BJ (cell line): ENCODE results near the gene CCIN. TPM values are rescaled to one million over a fixed set of nuclear protein-coding genes. Genes with fewer than 3 reads are reported as not detected.
A peak's percentile ranks its signal among the peaks of the same experiment; 100 is the strongest.

ENCODE experiments used
- CTCF ChIA-PET: fragments of 350-600 bp; formaldehyde crosslinking; extraction: SDS; loops from one replicate; lab custom pipeline; 2021; ENCODE audit warnings: antibody characterized with exemption, inconsistent platforms; lab: Yijun Ruan, JAX
- POLR2A ChIA-PET: fragments of 300-600 bp; sonication (Branson Sonifier 250); formaldehyde crosslinking; extraction: SDS; loops from one replicate; lab custom pipeline; 2021; ENCODE audit warnings: antibody characterized with exemption; lab: Charles Lee
- DNase-seq: peaks from one replicate; pipeline ENCODE4 v3.0.0-alpha.2; 2011; ENCODE audit warnings: low read depth
- H3K27me3 ChIP-seq: 2 replicates; pipeline ENCODE4 v1.6.0; 2011; ENCODE audit warnings: low read length; ENCODE audit not compliant: control insufficient read depth, insufficient read depth
- H3K36me3 ChIP-seq: 2 replicates; pipeline ENCODE4 v1.5.1; 2011; ENCODE audit warnings: low read length; ENCODE audit not compliant: control insufficient read depth, insufficient read depth
- H3K4me3 ChIP-seq: 2 replicates; pipeline ENCODE4 v1.5.1; 2011; ENCODE audit warnings: low read depth, mild to moderate bottlenecking, control low read depth, low read length
- polyA plus RNA-seq: library from polyadenylated mRNA; depleted of rRNA; stranded (reverse); fragments of >200 nt; gene quantifications from 2 replicates; pipeline ENCODE4 v1.2.3, GENCODE V29; 2011
- TF ChIP-seq, protein P1 (sequence below): IDR thresholded peaks from 2 replicates; pipeline ENCODE4 v1.5.1; 2011; ENCODE audit warnings: low read depth, mild to moderate bottlenecking, control low read depth, inconsistent platforms, low read length, moderate library complexity; ENCODE audit not compliant: insufficient read depth

Gene CCIN
- polyA plus RNA-seq, 1 experiment, result 1.7 TPM

DNA sequence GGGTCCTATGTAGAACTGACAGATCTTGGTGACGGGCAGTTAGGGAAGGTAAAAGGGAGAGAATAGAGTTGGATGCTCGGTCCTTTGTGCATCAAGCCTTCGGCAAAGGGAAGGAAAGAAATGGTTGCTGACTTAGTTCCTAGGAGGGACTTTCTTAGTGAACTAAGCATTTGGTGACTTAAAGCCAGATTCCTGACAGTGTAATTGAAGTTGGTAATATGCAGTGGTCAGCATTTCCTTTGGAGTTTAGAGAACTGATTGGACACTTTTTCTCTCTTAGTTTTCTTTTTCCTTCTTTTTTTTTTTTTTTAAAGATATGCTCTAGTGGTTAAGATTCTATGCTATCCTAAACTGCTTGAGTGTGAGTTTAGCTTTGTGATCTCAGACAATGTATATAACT, 23.8 kb downstream of the CCIN start:
- TF ChIP-seq, protein P1, sequence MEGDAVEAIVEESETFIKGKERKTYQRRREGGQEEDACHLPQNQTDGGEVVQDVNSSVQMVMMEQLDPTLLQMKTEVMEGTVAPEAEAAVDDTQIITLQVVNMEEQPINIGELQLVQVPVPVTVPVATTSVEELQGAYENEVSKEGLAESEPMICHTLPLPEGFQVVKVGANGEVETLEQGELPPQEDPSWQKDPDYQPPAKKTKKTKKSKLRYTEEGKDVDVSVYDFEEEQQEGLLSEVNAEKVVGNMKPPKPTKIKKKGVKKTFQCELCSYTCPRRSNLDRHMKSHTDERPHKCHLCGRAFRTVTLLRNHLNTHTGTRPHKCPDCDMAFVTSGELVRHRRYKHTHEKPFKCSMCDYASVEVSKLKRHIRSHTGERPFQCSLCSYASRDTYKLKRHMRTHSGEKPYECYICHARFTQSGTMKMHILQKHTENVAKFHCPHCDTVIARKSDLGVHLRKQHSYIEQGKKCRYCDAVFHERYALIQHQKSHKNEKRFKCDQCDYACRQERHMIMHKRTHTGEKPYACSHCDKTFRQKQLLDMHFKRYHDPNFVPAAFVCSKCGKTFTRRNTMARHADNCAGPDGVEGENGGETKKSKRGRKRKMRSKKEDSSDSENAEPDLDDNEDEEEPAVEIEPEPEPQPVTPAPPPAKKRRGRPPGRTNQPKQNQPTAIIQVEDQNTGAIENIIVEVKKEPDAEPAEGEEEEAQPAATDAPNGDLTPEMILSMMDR, result no peak
- H3K4me3 ChIP-seq, result no peak overlapping the region
- no peaks in the 10 kb centered on the region for H3K27me3 ChIP-seq
- no peak for DNase-seq
- CTCF ChIA-PET, result interaction anchor here (1.4 kb wide), 1 partner anchor 9 kb away, joined by 6 read pairs; no protein-coding TSS in a partner anchor
- H3K36me3 ChIP-seq, result no peaks in the 10 kb centered on the region; the same call in none of the 2 replicates
- POLR2A ChIA-PET, result no interaction called here

DNA sequence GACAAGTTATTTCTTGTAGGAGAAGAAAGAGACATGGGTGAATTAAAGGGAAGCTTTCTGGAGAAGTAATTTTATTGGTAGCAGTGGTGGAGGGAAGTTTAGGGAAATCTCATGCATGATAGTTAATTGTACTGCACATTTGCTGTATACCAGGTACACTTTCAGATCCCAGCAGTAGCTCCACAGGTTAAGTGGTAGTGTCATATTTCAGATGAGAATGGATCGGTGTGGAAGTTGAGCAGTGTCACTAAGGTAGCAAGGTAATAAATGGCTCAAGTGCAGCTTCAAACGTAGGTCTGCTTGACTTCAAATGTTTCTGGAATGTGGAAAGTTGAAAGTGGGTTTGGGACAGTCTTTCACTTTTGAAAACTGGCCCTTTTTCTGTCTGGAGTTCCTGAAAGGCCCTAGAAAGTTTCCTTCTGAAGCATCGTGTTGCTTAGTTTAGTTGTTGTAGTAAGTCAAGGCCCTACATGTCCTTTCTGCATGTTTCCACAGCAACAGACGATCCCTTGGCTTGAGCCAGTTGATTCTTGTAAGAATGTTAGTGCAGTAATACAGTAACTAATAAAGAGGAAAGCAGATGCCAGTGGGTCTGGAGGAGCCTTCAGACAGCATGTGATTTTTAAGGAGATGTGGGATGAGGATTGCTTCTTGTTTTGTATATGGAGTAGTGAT, 25.3 kb downstream of the CCIN start:
- DNase-seq, result no peak
- Histone ChIP-seq H3K36me3 (peaks cover 3% of the 10 kb centered on the region), H3K27me3 (no peaks in the 10 kb centered on the region), H3K4me3 (no peak overlapping the region)
- ChIA-PET POLR2A (interaction anchor here (0.6 kb wide), 1 partner anchor 71 kb away, joined by 4 read pairs; no protein-coding TSS in a partner anchor), CTCF (no interaction called here)
- TF ChIP-seq, protein P1, result no peak

DNA sequence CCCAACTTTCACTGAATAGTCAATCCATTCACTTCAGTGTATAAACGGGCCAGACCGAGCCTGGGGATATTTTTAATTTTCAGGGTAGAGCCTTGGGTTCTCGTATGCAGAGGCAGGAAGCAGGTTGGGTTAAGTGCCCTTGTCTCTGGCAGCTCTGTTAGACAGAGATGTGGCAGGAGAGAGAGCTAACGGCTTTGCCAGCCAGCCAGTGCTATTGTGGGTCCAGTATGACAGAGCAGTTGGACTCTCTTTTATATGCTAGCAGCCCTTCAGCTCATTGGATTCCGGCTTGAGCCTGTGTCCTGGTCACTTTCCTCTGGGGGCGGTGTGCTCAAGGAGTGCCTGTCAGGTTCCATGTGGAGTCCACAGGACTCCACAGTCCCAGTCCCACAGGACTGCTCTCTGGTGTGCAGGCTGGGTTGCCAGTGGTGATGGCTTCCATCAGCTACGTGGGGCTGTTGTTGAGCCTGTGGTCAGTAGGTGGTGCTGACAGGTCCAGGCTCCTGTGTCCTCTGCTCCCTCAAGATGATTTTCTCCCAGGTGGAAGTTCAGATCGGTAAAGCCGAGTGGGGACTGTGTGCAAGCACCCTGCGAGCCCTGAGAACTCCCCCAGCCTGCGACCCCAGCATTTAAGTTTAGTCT, 35.8 kb downstream of the CCIN start:
- DNase-seq, result no peak
- POLR2A ChIA-PET, result no interaction called here
- TF ChIP-seq, protein P1, result peak; percentile 24; the same call in 1 of the 2 replicates
- H3K4me3 ChIP-seq, result no peak overlapping the region
- CTCF ChIA-PET, result interaction anchor here (0.9 to 3.4 kb wide), 3 partner anchors 14 to 124 kb away, joined by 4 to 27 read pairs (median 8); partner anchors contain the start of gene CLTA
- H3K27me3 ChIP-seq, result no peaks in the 10 kb centered on the region
- H3K36me3 ChIP-seq, result peaks cover 33% of the 10 kb centered on the region

DNA sequence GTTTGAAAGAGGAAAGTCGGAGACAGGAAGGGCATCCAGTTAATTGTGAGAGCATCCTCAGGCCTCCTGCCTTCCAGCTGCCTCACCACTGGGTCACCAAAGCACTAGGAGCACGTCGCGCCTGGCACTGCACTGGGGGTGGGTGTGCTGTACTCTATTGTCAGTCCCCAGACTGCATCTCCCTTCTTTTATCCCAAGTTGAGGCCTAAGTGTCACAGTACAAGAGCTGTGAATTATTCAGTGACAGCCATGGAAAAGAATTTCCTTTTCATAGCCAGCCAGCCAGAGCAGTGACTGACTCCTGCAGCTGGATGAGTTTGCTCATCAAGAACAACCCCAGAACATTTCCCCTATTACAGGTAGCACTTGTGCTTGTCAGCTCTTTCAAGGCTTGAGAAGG, 37.8 kb downstream of the CCIN start:
- no peak for DNase-seq
- ChIA-PET POLR2A (no interaction called here), CTCF (interaction anchor here (0.9 to 3.4 kb wide), 4 partner anchors 16 to 122 kb away, joined by 3 to 27 read pairs (median 6); partner anchors contain the start of gene CLTA)
- Histone ChIP-seq H3K4me3 (no peak overlapping the region), H3K36me3 (peaks cover 37% of the 10 kb centered on the region), H3K27me3 (no peaks in the 10 kb centered on the region)
- TF ChIP-seq, protein P1, result no peak

DNA sequence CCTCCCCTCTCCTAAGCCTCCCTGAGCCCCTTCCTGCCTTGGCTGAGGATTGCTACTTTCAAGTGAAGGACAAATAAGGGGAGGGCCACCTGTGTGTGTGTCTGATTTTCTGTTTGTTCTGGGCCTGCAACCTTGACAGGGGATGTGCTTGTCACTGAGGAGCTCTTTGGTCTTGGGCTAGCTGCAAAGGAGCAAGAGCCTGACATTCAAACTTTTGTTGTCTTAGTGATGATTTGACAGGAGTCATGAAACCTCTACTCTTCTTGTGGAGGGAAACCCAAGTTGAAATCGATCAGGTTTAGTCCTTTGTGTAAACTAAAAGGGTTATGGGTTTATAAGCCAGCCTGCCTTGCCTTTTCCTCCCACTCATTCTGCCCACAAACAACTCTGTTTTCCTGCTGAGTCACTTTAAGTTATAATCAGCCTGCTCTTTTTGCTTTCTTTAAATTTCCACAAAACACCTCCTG, 38.4 kb downstream of the CCIN start:
- H3K36me3 ChIP-seq, result peaks cover 39% of the 10 kb centered on the region
- H3K27me3 ChIP-seq, result no peaks in the 10 kb centered on the region
- TF ChIP-seq, protein P1, result no peak
- CTCF ChIA-PET, result interaction anchor here (1.4 to 3.4 kb wide), 3 partner anchors 17 to 121 kb away, joined by 3 to 27 read pairs (median 8); partner anchors contain the start of gene CLTA
- no peak for DNase-seq
- POLR2A ChIA-PET, result no interaction called here
- H3K4me3 ChIP-seq, result no peak overlapping the region
